LNCaP clone FGC (cell line): ENCODE results near the gene ABCG4.

ENCODE experiments used
- DNase-seq: peaks from one replicate; pipeline ENCODE4 v3.0.0-alpha.2; 2011; ENCODE audit warnings: low read depth
- H3K4me3 ChIP-seq: 2 replicates; pipeline ENCODE4 v1.5.1; 2011; ENCODE audit warnings: mild to moderate bottlenecking, low read depth, low read length, control low read depth
- CTCF ChIP-seq: IDR thresholded peaks from 2 replicates; pipeline ENCODE4 v1.5.1; 2012; ENCODE audit warnings: mild to moderate bottlenecking; ENCODE audit not compliant: control insufficient read depth, insufficient read depth; ENCODE audit errors: extremely low read depth

Gene ABCG4

GRCh38 chr11:119145551-119145950 is 3.3 kb upstream of the ABCG4 start:
- TF ChIP-seq CTCF = no peak
- H3K4me3 ChIP-seq = no peak overlapping the region
- no peak for DNase-seq

- DNase-seq = no peak
- H3K4me3 ChIP-seq = no peak overlapping the region
- no peak for TF ChIP-seq CTCF
Measured at GRCh38 chr11:119147604-119148333, 1.1 kb upstream of the ABCG4 start.

GRCh38 chr11:119148720-119149017 is 183 bp upstream of the ABCG4 start:
- DNase-seq = no peak
- peak overlapping the region; percentile 56 for H3K4me3 ChIP-seq
- TF ChIP-seq CTCF = no peak

- TF ChIP-seq CTCF = no peak
- no peak for DNase-seq
- H3K4me3 ChIP-seq = no peak overlapping the region
Measured at GRCh38 chr11:119149786-119150275, 979 bp downstream of the ABCG4 start.

GRCh38 chr11:119152043-119152442 is 3.2 kb downstream of the ABCG4 start:
- TF ChIP-seq CTCF = no peak
- no peak for DNase-seq
- H3K4me3 ChIP-seq = no peak overlapping the region

- no peak for TF ChIP-seq CTCF
- DNase-seq = no peak
- no peak overlapping the region for H3K4me3 ChIP-seq
Measured at GRCh38 chr11:119152604-119153003, 3.8 kb downstream of the ABCG4 start.
